ENCODE results near the gene PDGFRB.

PDGFRB gene

GRCh38 chr5:150181766-150182545 lies 26.3 kb upstream of the PDGFRB start:
- DNase-seq = no peak

- DNase-seq = no peak
These were observed 25.4 kb upstream of the PDGFRB start for GRCh38 chr5:150181027-150181426.

GRCh38 chr5:150180241-150181026 lies 24.8 kb upstream of the PDGFRB start:
- no peak for DNase-seq

- no peak for DNase-seq
These were observed 23.5 kb upstream of the PDGFRB start for GRCh38 chr5:150179019-150179620.

- no peak for DNase-seq
These were observed 22.6 kb upstream of the PDGFRB start for GRCh38 chr5:150178262-150178661.

GRCh38 chr5:150177721-150178120 lies 22.1 kb upstream of the PDGFRB start:
- no peak for DNase-seq

GRCh38 chr5:150176745-150177477 lies 21.3 kb upstream of the PDGFRB start:
- DNase-seq = no peak

GRCh38 chr5:150175536-150175935 lies 19.9 kb upstream of the PDGFRB start:
- DNase-seq = no peak

GRCh38 chr5:150175076-150175475 lies 19.4 kb upstream of the PDGFRB start:
- DNase-seq = no peak

- no peak for DNase-seq
These were observed 18.6 kb upstream of the PDGFRB start for GRCh38 chr5:150174285-150174684.

- no peak for DNase-seq
These were observed 17.5 kb upstream of the PDGFRB start for GRCh38 chr5:150173161-150173560.

- no peak for DNase-seq
These were observed 16.9 kb upstream of the PDGFRB start for GRCh38 chr5:150172556-150172955.

GRCh38 chr5:150172145-150172544 lies 16.5 kb upstream of the PDGFRB start:
- DNase-seq = no peak

- no peak for DNase-seq
These were observed 13.2 kb upstream of the PDGFRB start for GRCh38 chr5:150168864-150169263.

- DNase-seq = no peak
These were observed 12.3 kb upstream of the PDGFRB start for GRCh38 chr5:150167908-150168307.

- no peak for DNase-seq
These were observed 11.8 kb upstream of the PDGFRB start for GRCh38 chr5:150167512-150167850.

GRCh38 chr5:150166650-150167511 lies 11.2 kb upstream of the PDGFRB start, which contains the start of gene CDX1:
TSS of gene CDX1 (plus strand) at chr5:150166778. CDS start at chr5:150166877, 99 bp downstream.
- no peak for DNase-seq

- DNase-seq = no peak
These were observed 10.5 kb upstream of the PDGFRB start for GRCh38 chr5:150166037-150166649.

- no peak for DNase-seq
These were observed 8.8 kb upstream of the PDGFRB start for GRCh38 chr5:150164211-150164980.

GRCh38 chr5:150163547-150164059 lies 8.0 kb upstream of the PDGFRB start:
- DNase-seq = no peak

- DNase-seq = no peak
These were observed 7.4 kb upstream of the PDGFRB start for GRCh38 chr5:150163035-150163434.

Measured in activated T-cell treated with anti-CD3 and anti-CD28 coated beads, Interleukin-2, amount 50 U/mL, for 1 hour (primary cell).